ENCODE data around the gene CASQ1.

Gene CASQ1

DNA sequence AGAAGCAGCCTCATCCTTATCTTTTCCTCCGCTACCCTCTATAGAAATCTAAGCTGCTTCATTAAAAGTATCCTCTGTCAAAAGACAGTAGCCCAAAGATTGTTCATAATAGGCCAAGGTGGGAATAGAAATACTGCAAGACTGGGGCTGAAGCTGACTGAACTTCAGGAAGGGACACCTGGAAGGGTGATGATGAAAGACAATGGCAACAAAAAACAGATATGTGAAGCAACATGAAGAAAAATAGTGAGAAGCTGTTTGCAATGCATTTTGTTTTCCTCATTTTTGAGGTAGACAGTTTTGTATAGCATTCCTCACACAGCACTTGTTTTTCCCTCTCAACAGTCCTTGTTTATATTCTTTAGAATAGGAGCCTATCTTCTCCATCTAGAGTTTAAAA lies 55.1 kb downstream of the CASQ1 start:
- H3K36me3 Mint-ChIP-seq (ENCODE audit: low read depth): peaks cover 5% of the 10 kb centered on the region
- peaks cover 1% of the 10 kb centered on the region for H3K4me1 Mint-ChIP-seq (ENCODE audit: low read depth)
- H3K27ac Mint-ChIP-seq: no peak overlapping the region
- H3K27me3 Mint-ChIP-seq (ENCODE audit: low read depth): no peaks in the 10 kb centered on the region
- no peaks in the 10 kb centered on the region for H3K9me3 Mint-ChIP-seq
- H3K4me3 Mint-ChIP-seq: no peak overlapping the region

- Mint-ChIP-seq H3K36me3 (ENCODE audit: low read depth) (peaks cover 3% of the 10 kb centered on the region), H3K27me3 (ENCODE audit: low read depth) (no peaks in the 10 kb centered on the region), H3K9me3 (no peaks in the 10 kb centered on the region), H3K27ac (no peak overlapping the region), H3K4me1 (ENCODE audit: low read depth) (peaks cover 5% of the 10 kb centered on the region), H3K4me3 (no peak overlapping the region)
Measured at GRCh38 chr1:160247053-160247452, 56.7 kb downstream of the CASQ1 start.

- no peaks in the 10 kb centered on the region for H3K27me3 Mint-ChIP-seq (ENCODE audit: low read depth)
- H3K4me3 Mint-ChIP-seq: no peak overlapping the region
- peaks cover 4% of the 10 kb centered on the region for H3K4me1 Mint-ChIP-seq (ENCODE audit: low read depth)
- no peaks in the 10 kb centered on the region for H3K9me3 Mint-ChIP-seq
- no peak overlapping the region for H3K27ac Mint-ChIP-seq
- peaks cover 9% of the 10 kb centered on the region for H3K36me3 Mint-ChIP-seq (ENCODE audit: low read depth)
Measured at GRCh38 chr1:160251011-160251410, 60.6 kb downstream of the CASQ1 start.
